Measurements from ENCODE around the gene PRXL2A.

PRXL2A gene

GRCh38 chr10:80461208-80462183 is 53.1 kb downstream of the PRXL2A start:
- Histone ChIP-seq H3K27me3 (ENCODE audit: insufficient read depth, poor library complexity, severe bottlenecking) (no peaks in the 10 kb centered on the region), H3K27ac (replicated peaks) (peak overlapping the region; percentile 40), H3K4me3 (replicated peaks; ENCODE audit: insufficient read depth, low read length) (no peak overlapping the region)
- TF ChIP-seq SPI1 (IDR thresholded peaks at IDR 0.05; ENCODE audit: borderline replicate concordance, low read depth) (no peak), REST (IDR thresholded peaks at IDR 0.05; ENCODE audit: insufficient replicate concordance, low read depth) (no peak), GABPA (IDR thresholded peaks at IDR 0.05; ENCODE audit: low read depth) (no peak), POLR2AphosphoS5 (IDR thresholded peaks at IDR 0.05; ENCODE audit: low read depth) (no peak), CTCF (IDR thresholded peaks at IDR 0.05; ENCODE audit: insufficient read depth, low read length) (no peak)
- DNase-seq (ENCODE audit: low read depth in 1 of 2, low spot score in 1 of 2): peak in 1 of 2 experiments; percentile 64

GRCh38 chr10:80462299-80462980 is 54.1 kb downstream of the PRXL2A start:
- H3K27me3 ChIP-seq (ENCODE audit: insufficient read depth, poor library complexity, severe bottlenecking): no peaks in the 10 kb centered on the region
- no peak for TF ChIP-seq POLR2AphosphoS5 (IDR thresholded peaks at IDR 0.05; ENCODE audit: low read depth)
- TF ChIP-seq CTCF (IDR thresholded peaks at IDR 0.05; ENCODE audit: insufficient read depth, low read length): no peak
- TF ChIP-seq SPI1 (IDR thresholded peaks at IDR 0.05; ENCODE audit: borderline replicate concordance, low read depth): no peak
- TF ChIP-seq REST (IDR thresholded peaks at IDR 0.05; ENCODE audit: insufficient replicate concordance, low read depth): no peak
- no peak for TF ChIP-seq GABPA (IDR thresholded peaks at IDR 0.05; ENCODE audit: low read depth)
- H3K27ac ChIP-seq (replicated peaks): no peak overlapping the region
- H3K4me3 ChIP-seq (replicated peaks; ENCODE audit: insufficient read depth, low read length): no peak overlapping the region
- no peak for DNase-seq (ENCODE audit: low read depth in 1 of 2, low spot score in 1 of 2)

DNA sequence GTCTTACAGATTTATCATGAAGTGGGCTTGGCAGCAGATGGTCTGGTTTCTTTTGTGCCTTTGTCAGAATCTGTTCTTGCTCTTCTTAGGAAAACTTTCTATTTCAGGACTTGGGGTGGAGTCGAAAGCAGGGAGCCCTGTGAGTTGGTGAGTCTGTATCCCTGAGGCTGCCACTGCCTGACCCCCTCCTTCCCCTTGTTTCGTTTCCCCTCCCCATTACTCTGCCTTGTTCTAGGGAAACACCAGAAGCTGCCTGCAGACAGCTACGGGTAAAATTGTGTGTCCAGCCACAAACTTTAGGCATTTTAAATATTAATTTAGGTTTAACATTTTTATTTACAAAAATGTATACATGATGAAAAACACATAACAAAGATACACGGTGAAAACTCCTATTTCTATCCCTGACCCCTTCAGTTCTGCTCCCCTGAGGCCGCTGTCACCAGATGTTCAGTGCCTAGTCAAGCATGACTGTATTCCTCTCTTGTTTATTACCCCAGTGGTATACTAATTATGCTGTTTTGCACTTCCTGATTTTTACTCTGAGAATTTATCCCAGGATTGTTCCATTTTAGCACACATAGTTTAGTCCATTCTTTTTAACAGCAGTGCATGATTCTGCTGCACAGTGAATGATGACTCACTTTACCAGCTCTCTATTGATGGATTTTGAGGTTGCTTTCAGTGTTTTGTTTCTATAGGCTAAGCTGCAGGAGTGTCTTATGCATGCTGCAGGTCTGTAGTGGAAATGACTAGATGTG is 54.8 kb downstream of the PRXL2A start:
- Histone ChIP-seq H3K27me3 (ENCODE audit: insufficient read depth, poor library complexity, severe bottlenecking) (no peaks in the 10 kb centered on the region), H3K27ac (replicated peaks) (no peak overlapping the region), H3K4me3 (replicated peaks; ENCODE audit: insufficient read depth, low read length) (no peak overlapping the region)
- TF ChIP-seq POLR2AphosphoS5 (IDR thresholded peaks at IDR 0.05; ENCODE audit: low read depth): no peak
- peak; percentile 68 for TF ChIP-seq SPI1 (IDR thresholded peaks at IDR 0.05; ENCODE audit: borderline replicate concordance, low read depth)
- no peak for TF ChIP-seq REST (IDR thresholded peaks at IDR 0.05; ENCODE audit: insufficient replicate concordance, low read depth)
- TF ChIP-seq GABPA (IDR thresholded peaks at IDR 0.05; ENCODE audit: low read depth): no peak
- no peak for TF ChIP-seq CTCF (IDR thresholded peaks at IDR 0.05; ENCODE audit: insufficient read depth, low read length)
- no peak for DNase-seq (ENCODE audit: low read depth in 1 of 2, low spot score in 1 of 2)

Measured in HL-60 (cell line).